Aorta (tissue), 5 donors: ENCODE measurements around the gene NFKB2. TPM values are rescaled to one million over a fixed set of nuclear protein-coding genes. Genes with fewer than 3 reads are reported as not detected.

Experiments used
- ATAC-seq: fragments of 200-7000 bp; cut with Tn5 transposase; one replicate; pipeline ENCODE4 v1.9.1; 2022; ENCODE audit warnings: moderate library complexity; ENCODE audit not compliant: low FRiP score
- DNase-seq, 2 donors: peaks; one replicate each; pipeline ENCODE4 v3.0.0-alpha.2; 2020
- H3K27ac ChIP-seq, 2 donors: one replicate each; pipeline ENCODE4 v1.5.1; 2013; ENCODE audit warnings: low read length in 2 of 2, mild to moderate bottlenecking in 2 of 2, moderate library complexity in 2 of 2, control low read depth in 1 of 2, inconsistent platforms in 1 of 2, low read depth in 1 of 2
- H3K27me3 ChIP-seq, 2 donors: one replicate each; pipeline ENCODE4 v1.6.1; 2013; ENCODE audit warnings: control low read depth in 1 of 2, low read length in 1 of 2, mild to moderate bottlenecking in 1 of 2, moderate library complexity in 1 of 2; ENCODE audit not compliant: insufficient read depth in 2 of 2, control insufficient read depth in 1 of 2
- H3K36me3 ChIP-seq, 2 donors: one replicate each; pipeline ENCODE4 v1.6.1; 2013; ENCODE audit warnings: control low read depth in 1 of 2, low read length in 1 of 2, mild to moderate bottlenecking in 1 of 2; ENCODE audit not compliant: insufficient read depth in 2 of 2, control insufficient read depth in 1 of 2
- H3K4me1 ChIP-seq, 2 donors: one replicate each; pipeline ENCODE4 v1.6.1; 2013; ENCODE audit warnings: low read length in 2 of 2, control low read depth in 1 of 2, mild to moderate bottlenecking in 1 of 2, moderate library complexity in 1 of 2; ENCODE audit not compliant: insufficient read depth in 2 of 2, control insufficient read depth in 1 of 2
- H3K4me3 ChIP-seq, 2 donors: one replicate each; pipeline ENCODE4 v1.5.1; 2013; ENCODE audit warnings: low read length in 2 of 2, control low read depth in 1 of 2, mild to moderate bottlenecking in 1 of 2
- H3K9me3 ChIP-seq: one replicate; pipeline ENCODE4 v1.6.1; 2013; ENCODE audit warnings: mild to moderate bottlenecking, low read length; ENCODE audit not compliant: control insufficient read depth
- WGBS, 2 donors: extraction: QIAGEN DNeasy Blood & Tissue Kit; methylation state at CpG; one replicate each; pipeline ENCODE4 v1.1.7; 2013; 5-methylcytosine and 5-hydroxymethylcytosine counted together
- intact Hi-C, 2 donors: fragments of 100-400 bp; cut with DNase I; formaldehyde crosslinking; loops; one replicate each; pipeline versions ENCODE4 v1.14.2 to v1.15.0; 2022
- polyA plus RNA-seq, 2 donors: library from polyadenylated mRNA; stranded (reverse); fragments of 200-250 nt; gene quantifications; one replicate each; pipeline ENCODE4 v1.2.3, GENCODE V29; 2013
- total RNA-seq, 2 donors: library from RNA; stranded (reverse); fragmentation: NEBNext Ultra II Directional; extraction: Animal tissue kit (Norgen Biotek cat#: 25700); gene quantifications; one replicate each; pipeline ENCODE4 v1.2.1, GENCODE V29; 2021
- donor health status: healthy with polysubstance abuse.
- donor health status: Bipolar disorder and iron deficiency.
- donor health status: DM: no; HTN: no; CAD: no.
- donor health status: DM: no; HTN: no; CAD: no.
- donor health status: DM: yes; HTN: yes; CAD: no.

The NFKB2 gene
- total and polyA plus RNA-seq, 4 donors: 9.8 to 63.3 (median 45.9) TPM

GRCh38 chr10:102371295-102371694 lies 24.2 kb upstream of the NFKB2 start:
- Histone ChIP-seq H3K36me3 (peaks cover 22 to 39% of the 10 kb centered on the region in 2 donors), H3K27ac (no peak overlapping the region), H3K4me1 (no peaks in the 10 kb centered on the region), H3K4me3 (no peak overlapping the region), H3K27me3 (no peaks in the 10 kb centered on the region), H3K9me3 (peaks cover 3% of the 10 kb centered on the region)
- DNase-seq: no peak
- intact Hi-C loops: no loop called here
- 96% methylated on average over 2 of the region's 2 CpGs for WGBS, 2 donors
- no peak for ATAC-seq

- no peak overlapping the region for H3K27ac ChIP-seq
- H3K4me1 ChIP-seq: no peaks in the 10 kb centered on the region
- ATAC-seq: no peak
- H3K36me3 ChIP-seq: peaks cover 3 to 25% of the 10 kb centered on the region in 2 donors
- H3K9me3 ChIP-seq: peaks cover 2% of the 10 kb centered on the region
- intact Hi-C loops: no loop called here
- H3K27me3 ChIP-seq: no peaks in the 10 kb centered on the region
- WGBS, 2 donors: 88 to 91% methylated on average over 7 of the region's 7 CpGs
- DNase-seq: no peak
- no peak overlapping the region for H3K4me3 ChIP-seq
These were observed 20.3 kb upstream of the NFKB2 start for GRCh38 chr10:102375250-102375649.

DNA sequence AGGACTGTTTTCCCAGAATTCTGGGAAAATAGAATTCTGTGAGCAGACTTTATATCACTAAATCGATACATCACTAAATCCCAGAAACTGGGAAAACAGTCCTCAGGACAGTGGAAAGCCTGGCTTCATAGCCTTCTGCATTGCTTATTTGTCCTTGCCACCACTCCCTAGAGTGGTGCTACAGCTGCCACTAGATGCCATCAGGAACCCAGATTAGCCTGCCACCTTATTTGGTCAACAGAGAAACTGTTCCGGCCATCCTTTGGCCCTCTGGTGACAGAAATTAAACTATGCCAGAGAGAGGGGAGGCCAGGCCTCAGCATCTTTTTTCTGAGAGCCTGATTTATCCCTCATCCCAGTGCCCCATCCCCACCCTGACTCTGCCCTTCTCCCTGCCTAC lies 19.6 kb upstream of the NFKB2 start:
- Histone ChIP-seq H3K27ac (no peak overlapping the region), H3K4me3 (no peak overlapping the region), H3K27me3 (no peaks in the 10 kb centered on the region), H3K4me1 (no peaks in the 10 kb centered on the region), H3K36me3 (peaks cover 0 to 20% of the 10 kb centered on the region in 2 donors), H3K9me3 (peaks cover under 1% of the 10 kb centered on the region)
- intact Hi-C loops: no loop called here
- ATAC-seq: no peak
- no peak for DNase-seq
- 59 to 62% methylated on average over 2 of the region's 2 CpGs for WGBS, 2 donors

DNA sequence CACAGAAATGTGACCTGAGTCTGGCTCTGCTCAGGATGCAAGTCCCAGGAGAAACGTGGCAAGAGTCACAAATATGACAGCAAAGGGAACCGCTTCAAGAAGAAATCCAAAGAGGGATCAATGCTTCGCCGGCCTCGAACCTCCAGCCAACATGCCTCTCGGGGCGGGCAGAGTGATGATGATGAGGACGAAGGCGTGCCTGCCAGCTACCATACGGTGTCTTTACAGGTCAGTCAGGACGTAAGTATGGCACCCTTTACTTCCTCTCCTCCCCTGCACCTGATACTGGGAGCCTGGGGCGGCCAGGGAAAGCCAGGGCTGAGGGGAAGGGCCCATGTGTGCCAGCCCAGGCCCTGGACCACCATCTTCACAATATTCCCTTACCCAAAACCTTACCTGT lies 18.6 kb upstream of the NFKB2 start:
- H3K27me3 ChIP-seq: no peaks in the 10 kb centered on the region
- ATAC-seq (no peak), DNase-seq (no peak)
- intact Hi-C loops: no loop called here
- H3K4me3 ChIP-seq: no peak overlapping the region
- no peaks in the 10 kb centered on the region for H3K4me1 ChIP-seq
- no peaks in the 10 kb centered on the region for H3K9me3 ChIP-seq
- H3K36me3 ChIP-seq: peaks cover 0 to 22% of the 10 kb centered on the region in 2 donors
- no peak overlapping the region for H3K27ac ChIP-seq
- WGBS, 2 donors: 86 to 90% methylated on average over 11 to 12 of the region's 12 CpGs

DNA sequence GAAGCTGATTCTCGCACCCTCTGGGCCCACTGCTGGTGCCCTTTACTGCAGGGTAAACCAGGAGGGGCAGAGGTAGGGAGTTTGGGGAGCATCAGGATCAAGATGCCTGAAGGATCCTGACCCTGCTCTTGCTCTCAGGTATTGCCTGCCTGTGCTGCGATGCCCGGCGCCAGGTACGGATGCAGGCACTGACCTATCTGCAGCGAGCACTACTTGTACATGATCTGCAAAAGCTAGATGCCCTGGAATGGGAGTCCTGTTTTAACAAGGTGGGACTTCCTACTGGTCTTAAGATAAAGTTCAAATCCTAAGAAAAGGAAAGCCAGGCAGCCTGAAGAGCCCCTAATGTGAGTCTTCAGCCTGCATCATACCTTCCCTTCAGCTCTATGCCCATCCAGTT lies 16.1 kb upstream of the NFKB2 start:
- DNase-seq: no peak
- no peaks in the 10 kb centered on the region for H3K4me1 ChIP-seq
- no peak overlapping the region for H3K27ac ChIP-seq
- no peaks in the 10 kb centered on the region for H3K27me3 ChIP-seq
- intact Hi-C loops: no loop called here
- peaks cover 0 to 21% of the 10 kb centered on the region in 2 donors for H3K36me3 ChIP-seq
- no peak for ATAC-seq
- H3K9me3 ChIP-seq: no peaks in the 10 kb centered on the region
- WGBS, 2 donors: 94 to 97% methylated on average over 6 of the region's 6 CpGs
- H3K4me3 ChIP-seq: no peak overlapping the region

DNA sequence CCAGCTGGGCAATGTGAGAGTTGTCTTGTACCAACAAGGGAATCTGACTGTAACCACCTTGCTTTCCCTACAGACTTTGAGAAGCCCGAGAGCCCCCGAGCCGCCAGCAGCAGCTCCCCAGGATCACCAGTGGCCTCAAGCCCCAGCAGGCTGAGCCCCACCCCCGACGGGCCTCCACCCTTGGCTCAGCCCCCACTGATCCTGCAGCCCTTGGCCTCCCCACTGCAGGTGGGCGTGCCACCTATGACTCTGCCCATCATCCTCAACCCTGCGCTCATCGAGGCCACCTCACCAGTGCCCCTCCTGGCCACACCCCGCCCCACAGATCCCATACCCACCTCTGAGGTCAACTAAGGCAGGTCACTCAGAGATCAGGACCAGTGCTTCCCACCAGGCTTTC lies 13.5 kb upstream of the NFKB2 start:
- 92% methylated on average over 9 of the region's 9 CpGs for WGBS, 2 donors
- no peaks in the 10 kb centered on the region for H3K4me1 ChIP-seq
- H3K27ac ChIP-seq: no peak overlapping the region
- DNase-seq: no peak
- no peaks in the 10 kb centered on the region for H3K27me3 ChIP-seq
- intact Hi-C loops: no loop called here
- no peak overlapping the region for H3K4me3 ChIP-seq
- H3K36me3 ChIP-seq: peaks cover 0 to 15% of the 10 kb centered on the region in 2 donors
- ATAC-seq: peak; percentile 39
- H3K9me3 ChIP-seq: no peaks in the 10 kb centered on the region

DNA sequence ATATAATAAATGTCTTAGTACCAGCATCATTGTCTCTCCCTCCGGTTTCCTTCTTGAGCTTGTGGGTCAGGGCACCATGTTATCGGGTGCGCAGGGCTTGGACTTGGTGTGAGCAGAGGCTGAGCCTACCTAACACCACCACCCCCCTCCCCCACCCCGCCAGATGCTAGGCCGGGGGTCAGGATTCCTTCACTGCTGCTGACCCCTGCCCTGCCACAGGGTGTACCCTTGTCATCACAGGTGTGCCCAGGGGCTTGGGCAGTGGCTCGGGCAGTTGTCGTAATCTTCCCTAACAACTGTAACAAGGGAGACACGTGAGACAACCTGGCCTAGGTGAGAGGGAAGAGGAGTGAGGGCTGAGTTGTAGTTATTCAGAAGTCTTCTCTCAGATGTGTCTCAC lies 12.6 kb upstream of the NFKB2 start:
- Histone ChIP-seq H3K27me3 (no peaks in the 10 kb centered on the region), H3K9me3 (no peaks in the 10 kb centered on the region), H3K27ac (no peak overlapping the region), H3K36me3 (peaks cover 0 to 15% of the 10 kb centered on the region in 2 donors), H3K4me1 (no peaks in the 10 kb centered on the region), H3K4me3 (no peak overlapping the region)
- no peak for DNase-seq
- ATAC-seq: no peak
- 92% methylated on average over 8 of the region's 8 CpGs for WGBS, 2 donors
- intact Hi-C loops: no loop called here

- WGBS, 2 donors: 43 to 46% methylated on average over 6 of the region's 6 CpGs
- ATAC-seq (no peak), DNase-seq (no peak)
- Histone ChIP-seq H3K4me1 (no peaks in the 10 kb centered on the region), H3K27me3 (no peaks in the 10 kb centered on the region), H3K27ac (no peak overlapping the region), H3K36me3 (peaks cover 0 to 14% of the 10 kb centered on the region in 2 donors), H3K9me3 (no peaks in the 10 kb centered on the region), H3K4me3 (no peak overlapping the region)
- intact Hi-C loops: no loop called here
These were observed 11.5 kb upstream of the NFKB2 start for GRCh38 chr10:102384053-102384452.

DNA sequence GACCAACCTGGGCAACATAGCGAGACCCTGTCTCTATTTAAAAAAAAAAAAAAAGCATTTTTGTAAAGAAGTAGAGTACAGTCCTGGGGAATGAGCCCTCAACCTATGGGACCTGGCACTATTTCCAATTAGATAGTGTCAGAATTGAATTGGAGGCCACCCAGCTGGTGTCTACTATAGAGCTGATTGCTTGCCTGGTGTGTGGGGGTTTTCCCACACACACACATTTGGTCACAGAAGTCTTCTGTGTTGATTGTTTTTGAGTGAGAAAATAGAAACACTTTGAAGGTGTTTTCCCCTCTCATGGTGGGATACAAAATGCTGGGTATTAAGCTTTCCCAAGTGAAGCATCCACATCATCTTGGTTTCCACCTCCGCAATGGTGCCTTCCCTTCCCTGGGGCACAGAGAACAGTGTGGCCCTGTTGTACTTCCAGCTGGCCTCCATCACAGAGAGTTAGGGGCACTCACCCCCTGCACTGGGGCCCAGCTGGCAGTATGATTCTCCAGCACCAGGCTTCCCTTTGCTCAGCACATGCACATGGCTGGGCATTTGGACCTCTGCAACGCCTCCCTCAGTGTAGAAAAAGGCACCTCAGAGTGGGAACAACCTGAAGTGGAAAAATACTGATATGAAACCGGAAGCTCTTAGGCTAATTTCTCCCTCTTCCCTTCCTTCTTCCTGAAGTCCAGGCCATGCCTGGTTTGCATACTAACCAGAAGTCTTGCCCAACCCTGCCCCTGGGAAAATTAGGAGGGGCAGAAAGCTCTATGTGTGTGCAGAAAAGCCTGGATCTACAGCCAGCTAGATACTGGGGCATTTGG lies 10.7 kb upstream of the NFKB2 start:
- Histone ChIP-seq H3K4me3 (no peak overlapping the region), H3K4me1 (no peaks in the 10 kb centered on the region), H3K27ac (no peak overlapping the region), H3K27me3 (no peaks in the 10 kb centered on the region), H3K9me3 (no peaks in the 10 kb centered on the region), H3K36me3 (peaks cover 0 to 8% of the 10 kb centered on the region in 2 donors)
- DNase-seq: no peak
- ATAC-seq: no peak
- 61 to 62% methylated on average over 4 of the region's 4 CpGs for WGBS, 2 donors
- intact Hi-C loops: no loop called here
